HUES6 (cell line): ENCODE data around the gene PTPN14.

Experiments used
- H3K27ac ChIP-seq: 2 replicates; pipeline ENCODE4 v1.7.0; 2013; ENCODE audit warnings: low read depth, mild to moderate bottlenecking, low read length, inconsistent platforms
- H3K27me3 ChIP-seq: 2 replicates; pipeline ENCODE4 v1.6.1; 2013; ENCODE audit warnings: low read length; ENCODE audit not compliant: control insufficient read depth, insufficient read depth
- H3K36me3 ChIP-seq: 2 replicates; pipeline ENCODE4 v1.6.1; 2013; ENCODE audit warnings: low read length; ENCODE audit not compliant: control insufficient read depth, insufficient read depth
- H3K4me1 ChIP-seq: 2 replicates; pipeline ENCODE4 v1.6.1; 2013; ENCODE audit warnings: low read length; ENCODE audit not compliant: control insufficient read depth, insufficient read depth
- H3K4me3 ChIP-seq: 2 replicates; pipeline ENCODE4 v1.5.1; 2013; ENCODE audit warnings: low read depth, low read length
- H3K9ac ChIP-seq: one replicate; pipeline ENCODE4 v1.6.1; 2013; ENCODE audit warnings: mild to moderate bottlenecking, low read length
- H3K9me3 ChIP-seq: 2 replicates; pipeline ENCODE4 v1.6.1; 2013; ENCODE audit warnings: low read depth, low read length; ENCODE audit not compliant: control insufficient read depth, insufficient read depth

Gene PTPN14

DNA sequence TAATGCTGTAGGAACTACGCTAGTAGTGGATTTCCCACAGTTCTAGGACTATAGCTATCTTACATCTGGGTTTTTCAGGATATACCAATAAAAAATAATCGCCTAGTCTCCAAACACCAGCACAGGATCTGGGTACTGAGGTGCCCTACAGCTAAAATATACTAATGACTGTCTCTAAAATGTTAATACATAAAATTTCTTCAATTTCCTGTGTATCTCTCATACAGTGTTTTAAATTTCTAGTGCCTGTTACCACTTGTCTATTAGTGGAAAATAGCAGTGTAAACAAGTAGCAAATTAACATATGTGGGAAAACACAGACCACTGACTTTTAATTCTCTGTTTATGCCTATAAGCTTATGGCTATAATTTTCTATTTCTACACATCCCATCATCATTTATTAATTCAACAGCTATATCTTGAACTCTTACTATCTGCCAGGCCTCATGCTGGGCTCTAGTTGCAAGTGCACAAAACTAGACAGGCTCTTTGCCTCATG, 16.1 kb upstream of the PTPN14 start:
- no peak overlapping the region for H3K9ac ChIP-seq

GRCh38 chr1:214566158-214567104, 15.0 kb upstream of the PTPN14 start:
- H3K4me3 ChIP-seq, result no peak overlapping the region
- H3K36me3 ChIP-seq, result no peaks in the 10 kb centered on the region
- H3K27me3 ChIP-seq, result no peaks in the 10 kb centered on the region
- H3K27ac ChIP-seq, result no peak overlapping the region
- H3K4me1 ChIP-seq, result no peaks in the 10 kb centered on the region
- H3K9ac ChIP-seq, result no peak overlapping the region
- H3K9me3 ChIP-seq, result no peaks in the 10 kb centered on the region

More for the DNA sequence above, 16.1 kb upstream of the PTPN14 start:
- no peaks in the 10 kb centered on the region for H3K27me3 ChIP-seq
- no peaks in the 10 kb centered on the region for H3K9me3 ChIP-seq
- no peak overlapping the region for H3K27ac ChIP-seq
- no peaks in the 10 kb centered on the region for H3K36me3 ChIP-seq
- no peaks in the 10 kb centered on the region; the same call in 1 of the 2 replicates for H3K4me1 ChIP-seq
- no peak overlapping the region for H3K4me3 ChIP-seq

GRCh38 chr1:214565310-214565709, 13.9 kb upstream of the PTPN14 start:
- Histone ChIP-seq H3K27ac (no peak overlapping the region), H3K9ac (no peak overlapping the region), H3K9me3 (no peaks in the 10 kb centered on the region), H3K4me1 (no peaks in the 10 kb centered on the region), H3K4me3 (no peak overlapping the region), H3K27me3 (no peaks in the 10 kb centered on the region), H3K36me3 (no peaks in the 10 kb centered on the region)

- Histone ChIP-seq H3K9ac (no peak overlapping the region), H3K27ac (no peak overlapping the region), H3K4me1 (no peaks in the 10 kb centered on the region), H3K36me3 (no peaks in the 10 kb centered on the region), H3K9me3 (no peaks in the 10 kb centered on the region), H3K27me3 (no peaks in the 10 kb centered on the region), H3K4me3 (no peak overlapping the region)
These were observed 12.5 kb upstream of the PTPN14 start for GRCh38 chr1:214563881-214564280.

DNA sequence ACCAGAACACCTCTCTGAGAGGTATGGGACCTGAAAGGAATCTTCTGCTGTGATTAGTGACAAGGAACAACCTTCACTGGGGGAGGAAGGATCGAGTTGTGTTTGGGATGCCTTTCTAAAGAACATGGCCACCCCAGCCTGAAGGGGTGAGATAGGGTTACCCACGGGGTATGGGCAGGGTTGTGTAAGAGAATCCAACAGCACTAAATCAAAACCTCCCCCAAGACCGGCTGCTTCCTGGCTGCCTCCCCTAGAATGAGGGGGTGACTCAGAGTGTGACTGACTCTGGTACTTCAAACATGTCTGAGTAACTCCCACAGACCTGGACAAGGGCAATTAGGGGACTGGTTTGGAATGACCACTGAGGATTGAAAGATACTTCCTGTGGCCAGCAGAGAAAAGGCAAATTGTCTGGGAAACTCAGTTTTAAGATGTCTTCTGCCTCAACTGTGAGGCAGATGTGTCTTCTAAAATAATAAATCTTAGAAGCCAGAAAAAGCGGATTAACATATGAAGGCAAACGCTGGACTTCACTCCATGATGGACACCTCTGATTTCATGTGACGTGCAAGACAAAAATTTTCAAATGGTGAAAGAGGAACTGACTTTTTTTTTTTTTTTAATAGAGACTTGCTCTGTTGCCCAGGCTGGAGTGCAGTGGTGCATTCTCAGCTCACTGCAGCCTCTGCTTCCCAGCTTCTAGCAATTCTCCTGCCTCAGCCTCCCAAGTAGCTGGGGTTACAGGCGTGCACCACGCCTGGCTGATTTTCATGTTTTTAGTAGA, 6.7 kb upstream of the PTPN14 start:
- no peak overlapping the region for H3K4me3 ChIP-seq
- H3K9ac ChIP-seq, result no peak overlapping the region
- H3K4me1 ChIP-seq, result peaks cover 8% of the 10 kb centered on the region
- H3K27me3 ChIP-seq, result no peaks in the 10 kb centered on the region
- H3K9me3 ChIP-seq, result no peaks in the 10 kb centered on the region
- H3K27ac ChIP-seq, result no peak overlapping the region
- no peaks in the 10 kb centered on the region for H3K36me3 ChIP-seq

- peak overlapping the region; percentile 40; the same call in 1 of the 2 replicates for H3K27ac ChIP-seq
- H3K9ac ChIP-seq, result peak overlapping the region; percentile 35
- peak overlapping the region; percentile 15; the same call in 1 of the 2 replicates for H3K4me3 ChIP-seq
- no peaks in the 10 kb centered on the region for H3K27me3 ChIP-seq
- H3K36me3 ChIP-seq, result no peaks in the 10 kb centered on the region
- no peaks in the 10 kb centered on the region for H3K9me3 ChIP-seq
- peaks cover 31% of the 10 kb centered on the region for H3K4me1 ChIP-seq
These were observed 1.8 kb upstream of the PTPN14 start for GRCh38 chr1:214553142-214553710.

DNA sequence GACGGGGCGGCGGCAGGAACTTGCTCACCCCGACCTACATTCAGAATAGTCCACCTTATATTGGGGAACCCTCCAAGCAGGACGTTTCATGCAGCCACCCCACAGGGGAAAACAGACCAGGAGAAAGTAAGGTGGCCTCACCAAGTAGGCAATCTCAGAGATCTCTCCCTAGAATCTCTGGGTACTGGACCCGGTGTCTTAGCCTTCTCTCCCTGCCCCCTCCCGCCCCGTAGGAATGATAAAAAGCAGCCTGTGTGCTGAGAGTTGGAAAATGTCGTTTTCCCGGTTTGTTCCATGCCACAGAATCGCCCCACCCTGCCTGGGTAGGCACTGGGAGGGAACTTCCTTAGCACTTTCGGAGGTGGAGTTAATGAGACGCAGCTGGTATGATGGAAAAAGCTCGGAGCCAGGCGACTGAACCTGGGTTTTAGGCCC, 789 bp upstream of the PTPN14 start:
- no peaks in the 10 kb centered on the region for H3K27me3 ChIP-seq
- H3K27ac ChIP-seq, result peak overlapping the region; percentile 99
- no peaks in the 10 kb centered on the region for H3K36me3 ChIP-seq
- H3K9me3 ChIP-seq, result no peaks in the 10 kb centered on the region
- peaks cover 42% of the 10 kb centered on the region for H3K4me1 ChIP-seq
- H3K9ac ChIP-seq, result peak overlapping the region; percentile 97
- H3K4me3 ChIP-seq, result peak overlapping the region; percentile 90

DNA sequence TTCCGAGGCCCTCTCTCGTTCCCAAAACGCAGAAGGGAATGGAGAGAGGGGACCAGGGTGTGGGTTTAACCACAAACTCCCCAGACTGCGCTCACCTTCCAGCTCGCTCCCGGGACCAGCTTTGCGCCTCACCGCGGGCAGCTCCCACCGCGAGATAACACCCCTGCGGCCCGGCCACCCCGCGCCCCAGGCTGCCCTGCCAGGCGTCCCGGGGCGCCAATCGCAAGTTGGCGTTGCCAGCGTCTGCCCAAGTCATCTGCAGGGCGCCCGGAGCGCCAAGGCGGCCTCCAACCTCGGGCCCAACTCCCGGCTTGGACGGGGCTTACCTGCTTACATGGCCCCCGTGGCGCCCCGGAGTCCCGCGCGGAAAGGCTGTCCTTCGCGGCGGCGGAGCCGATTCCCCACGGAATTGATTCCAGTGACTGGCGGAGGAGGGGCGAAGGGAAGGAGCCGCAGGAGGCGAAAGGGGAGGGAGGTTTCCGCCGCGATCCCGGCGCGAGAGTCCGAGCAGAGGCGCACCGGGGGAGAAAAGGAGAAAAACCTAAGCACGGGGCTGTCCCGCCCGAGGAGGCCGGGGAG, 456 bp downstream of the PTPN14 start:
- Histone ChIP-seq H3K9ac (peak overlapping the region; percentile 94), H3K36me3 (no peaks in the 10 kb centered on the region), H3K27ac (peak overlapping the region; percentile 95)

GRCh38 chr1:214550013-214550856, 1.2 kb downstream of the PTPN14 start:
- no peaks in the 10 kb centered on the region for H3K9me3 ChIP-seq
- peak overlapping the region; percentile 95; the same call in 1 of the 2 replicates for H3K27ac ChIP-seq
- no peaks in the 10 kb centered on the region for H3K27me3 ChIP-seq
- peak overlapping the region; percentile 94 for H3K9ac ChIP-seq
- peak overlapping the region; percentile 89 for H3K4me3 ChIP-seq
- H3K36me3 ChIP-seq, result no peaks in the 10 kb centered on the region
- H3K4me1 ChIP-seq, result peaks cover 59% of the 10 kb centered on the region

More for the DNA sequence above, 456 bp downstream of the PTPN14 start:
- no peaks in the 10 kb centered on the region for H3K9me3 ChIP-seq
- H3K27me3 ChIP-seq, result no peaks in the 10 kb centered on the region
- H3K4me1 ChIP-seq, result peaks cover 52% of the 10 kb centered on the region
- peak overlapping the region; percentile 89 for H3K4me3 ChIP-seq

GRCh38 chr1:214549604-214550003, 1.8 kb downstream of the PTPN14 start:
- H3K4me3 ChIP-seq, result peak overlapping the region; percentile 89
- peak overlapping the region; percentile 94 for H3K9ac ChIP-seq
- H3K27ac ChIP-seq, result no peak overlapping the region
- H3K9me3 ChIP-seq, result no peaks in the 10 kb centered on the region
- H3K4me1 ChIP-seq, result peaks cover 62% of the 10 kb centered on the region
- H3K36me3 ChIP-seq, result no peaks in the 10 kb centered on the region
- H3K27me3 ChIP-seq, result no peaks in the 10 kb centered on the region
